Ovary (tissue), 3 donors: ENCODE results near the gene GNAL.

Source experiments
- EP300 ChIP-seq: sonication (generic); formaldehyde crosslinking; IDR thresholded peaks from one replicate; pipeline ENCODE4 v1.6.1; 2017; ENCODE audit warnings: antibody characterized with exemption
- POLR2A ChIP-seq: fragments of 450-650 bp; IDR thresholded peaks from one replicate; pipeline ENCODE4 v1.6.1; 2017; ENCODE audit warnings: antibody characterized with exemption, mild to moderate bottlenecking, moderate library complexity
- TF ChIP-seq, protein P1 (sequence below), 3 donors: fragments of 450-650 bp in 2 of 3; fragments of 200-600 bp in 1 of 3; IDR thresholded peaks; one replicate each; pipeline versions ENCODE4 v1.5.1 to v1.8.0; 2016 to 2022; ENCODE audit warnings: antibody characterized with exemption in 3 of 3, mild to moderate bottlenecking in 1 of 3
- donor health status: DM: no; HTN: no; CAD: no.

GRCh38 chr18:11719050-11719449, 30.0 kb downstream of the GNAL start:
- TF ChIP-seq, protein P1, sequence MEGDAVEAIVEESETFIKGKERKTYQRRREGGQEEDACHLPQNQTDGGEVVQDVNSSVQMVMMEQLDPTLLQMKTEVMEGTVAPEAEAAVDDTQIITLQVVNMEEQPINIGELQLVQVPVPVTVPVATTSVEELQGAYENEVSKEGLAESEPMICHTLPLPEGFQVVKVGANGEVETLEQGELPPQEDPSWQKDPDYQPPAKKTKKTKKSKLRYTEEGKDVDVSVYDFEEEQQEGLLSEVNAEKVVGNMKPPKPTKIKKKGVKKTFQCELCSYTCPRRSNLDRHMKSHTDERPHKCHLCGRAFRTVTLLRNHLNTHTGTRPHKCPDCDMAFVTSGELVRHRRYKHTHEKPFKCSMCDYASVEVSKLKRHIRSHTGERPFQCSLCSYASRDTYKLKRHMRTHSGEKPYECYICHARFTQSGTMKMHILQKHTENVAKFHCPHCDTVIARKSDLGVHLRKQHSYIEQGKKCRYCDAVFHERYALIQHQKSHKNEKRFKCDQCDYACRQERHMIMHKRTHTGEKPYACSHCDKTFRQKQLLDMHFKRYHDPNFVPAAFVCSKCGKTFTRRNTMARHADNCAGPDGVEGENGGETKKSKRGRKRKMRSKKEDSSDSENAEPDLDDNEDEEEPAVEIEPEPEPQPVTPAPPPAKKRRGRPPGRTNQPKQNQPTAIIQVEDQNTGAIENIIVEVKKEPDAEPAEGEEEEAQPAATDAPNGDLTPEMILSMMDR (IDR thresholded peaks at IDR 0.05): no peak
- TF ChIP-seq POLR2A (no peak), EP300 (no peak)
